Right lobe of liver (tissue), 4 donors: ENCODE results near the gene CHI3L2.

ENCODE experiments used
- POLR2A ChIP-seq: fragments of 450-650 bp; IDR thresholded peaks from one replicate; pipeline ENCODE4 v1.6.1; 2017; ENCODE audit warnings: antibody characterized with exemption, mild to moderate bottlenecking
- TF ChIP-seq, protein P1 (sequence below), 4 donors: fragments of 200-600 bp in 3 of 4; fragments of 450-650 bp in 1 of 4; IDR thresholded peaks; one replicate each; pipeline versions ENCODE4 v1.5.1 to v1.8.0; 2016 to 2022; ENCODE audit warnings: antibody characterized with exemption in 4 of 4, mild to moderate bottlenecking in 2 of 4
- donor health status: DM: no; HTN: no; CAD: no.
- donor health status: DM: no; HTN: no; CAD: no.
- donor health status: DM: no; HTN: yes; CAD: no.

DNA sequence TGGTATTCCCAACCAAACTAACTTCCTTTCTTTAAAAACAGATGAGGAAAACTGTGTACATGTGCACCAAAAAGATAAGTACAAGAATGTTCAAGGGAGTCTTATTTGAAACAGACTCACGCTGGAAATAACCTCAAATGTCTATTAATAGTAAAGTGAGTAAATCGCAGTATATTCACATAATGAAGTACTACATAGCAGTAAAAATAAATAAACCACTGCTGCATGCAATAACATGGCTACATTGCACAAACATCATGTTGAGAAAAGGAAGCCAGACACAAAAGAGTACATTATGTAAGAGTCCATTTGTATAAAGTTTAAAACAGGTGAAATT lies 21.8 kb upstream of the CHI3L2 start:
- TF ChIP-seq, protein P1, sequence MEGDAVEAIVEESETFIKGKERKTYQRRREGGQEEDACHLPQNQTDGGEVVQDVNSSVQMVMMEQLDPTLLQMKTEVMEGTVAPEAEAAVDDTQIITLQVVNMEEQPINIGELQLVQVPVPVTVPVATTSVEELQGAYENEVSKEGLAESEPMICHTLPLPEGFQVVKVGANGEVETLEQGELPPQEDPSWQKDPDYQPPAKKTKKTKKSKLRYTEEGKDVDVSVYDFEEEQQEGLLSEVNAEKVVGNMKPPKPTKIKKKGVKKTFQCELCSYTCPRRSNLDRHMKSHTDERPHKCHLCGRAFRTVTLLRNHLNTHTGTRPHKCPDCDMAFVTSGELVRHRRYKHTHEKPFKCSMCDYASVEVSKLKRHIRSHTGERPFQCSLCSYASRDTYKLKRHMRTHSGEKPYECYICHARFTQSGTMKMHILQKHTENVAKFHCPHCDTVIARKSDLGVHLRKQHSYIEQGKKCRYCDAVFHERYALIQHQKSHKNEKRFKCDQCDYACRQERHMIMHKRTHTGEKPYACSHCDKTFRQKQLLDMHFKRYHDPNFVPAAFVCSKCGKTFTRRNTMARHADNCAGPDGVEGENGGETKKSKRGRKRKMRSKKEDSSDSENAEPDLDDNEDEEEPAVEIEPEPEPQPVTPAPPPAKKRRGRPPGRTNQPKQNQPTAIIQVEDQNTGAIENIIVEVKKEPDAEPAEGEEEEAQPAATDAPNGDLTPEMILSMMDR (IDR thresholded peaks at IDR 0.05): no peak
- TF ChIP-seq POLR2A: no peak
